ENCODE measurements around the gene ZNF467. TPM values are rescaled to one million over a fixed set of nuclear protein-coding genes. Genes with fewer than 3 reads are reported as not detected.
A peak's percentile ranks its signal among the peaks of the same experiment; 100 is the strongest.

Gene ZNF467
- total RNA-seq, 2 donors from 2014 or later = 2.5 to 5.0 TPM

- Histone ChIP-seq H3K9me3 (no peaks in the 10 kb centered on the region), H3K27ac (no peak overlapping the region), H3K9ac (ENCODE audit: low read depth in 2 of 2, low read length in 2 of 2) (no peak overlapping the region), H3K27me3 (no peaks in the 10 kb centered on the region), H3K4me3 (no peak overlapping the region), H3K36me3 (no peaks in the 10 kb centered on the region), H3K4me1 (no peaks in the 10 kb centered on the region)
- intact Hi-C loops (cut with DNase I) = no loop called here
- TF ChIP-seq CTCF (IDR thresholded peaks at IDR 0.05) = no peak
- no peak for DNase-seq
Observed at GRCh38 chr7:149777551-149778326, 4.4 kb upstream of the ZNF467 start.

- DNase-seq = no peak
- Histone ChIP-seq H3K4me3 (no peak overlapping the region), H3K9me3 (no peaks in the 10 kb centered on the region), H3K9ac (ENCODE audit: low read depth in 2 of 2, low read length in 2 of 2) (no peak overlapping the region), H3K27me3 (no peaks in the 10 kb centered on the region), H3K27ac (no peak overlapping the region), H3K36me3 (no peaks in the 10 kb centered on the region), H3K4me1 (no peaks in the 10 kb centered on the region)
- no peak for TF ChIP-seq CTCF (IDR thresholded peaks at IDR 0.05)
- intact Hi-C loops (cut with DNase I) = no loop called here
Observed at GRCh38 chr7:149776848-149777407, 3.5 kb upstream of the ZNF467 start.

DNA sequence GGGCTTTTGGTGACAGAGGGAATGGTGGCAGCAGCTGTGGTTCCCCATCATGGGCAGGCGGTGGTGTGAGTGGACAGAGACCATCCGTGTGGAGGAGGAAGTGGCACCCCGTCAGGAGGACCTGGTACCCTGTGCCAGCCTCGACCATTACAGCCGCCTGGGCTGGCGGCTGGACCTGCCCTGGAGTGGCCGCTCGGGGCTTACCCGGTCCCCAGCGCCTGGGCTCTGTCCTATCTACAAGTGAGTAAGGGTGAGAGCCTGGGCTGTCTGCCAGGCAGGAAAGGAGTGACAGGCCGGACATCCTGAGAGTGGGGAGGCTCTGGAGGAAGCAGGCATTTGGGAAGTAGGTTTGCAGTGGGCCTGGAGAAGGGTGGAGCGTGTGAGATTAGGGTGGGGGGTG, 2.9 kb upstream of the ZNF467 start:
- TF ChIP-seq CTCF (IDR thresholded peaks at IDR 0.05) = no peak
- Histone ChIP-seq H3K27me3 (no peaks in the 10 kb centered on the region), H3K27ac (no peak overlapping the region), H3K4me3 (no peak overlapping the region), H3K36me3 (no peaks in the 10 kb centered on the region), H3K9ac (ENCODE audit: low read depth in 2 of 2, low read length in 2 of 2) (no peak overlapping the region), H3K9me3 (no peaks in the 10 kb centered on the region), H3K4me1 (peaks cover under 1% of the 10 kb centered on the region)
- intact Hi-C loops (cut with DNase I) = no loop called here
- DNase-seq = peak; percentile 48

GRCh38 chr7:149775176-149775556, 1.8 kb upstream of the ZNF467 start:
- no peak for DNase-seq
- no peak overlapping the region for H3K9ac ChIP-seq (ENCODE audit: low read depth in 2 of 2, low read length in 2 of 2)
- H3K27me3 ChIP-seq = no peaks in the 10 kb centered on the region
- intact Hi-C loops (cut with DNase I) = no loop called here
- no peak overlapping the region for H3K4me3 ChIP-seq
- H3K4me1 ChIP-seq = peaks cover 5% of the 10 kb centered on the region
- no peak overlapping the region for H3K27ac ChIP-seq
- no peaks in the 10 kb centered on the region for H3K9me3 ChIP-seq
- no peaks in the 10 kb centered on the region for H3K36me3 ChIP-seq
- TF ChIP-seq CTCF (IDR thresholded peaks at IDR 0.05) = no peak

DNA sequence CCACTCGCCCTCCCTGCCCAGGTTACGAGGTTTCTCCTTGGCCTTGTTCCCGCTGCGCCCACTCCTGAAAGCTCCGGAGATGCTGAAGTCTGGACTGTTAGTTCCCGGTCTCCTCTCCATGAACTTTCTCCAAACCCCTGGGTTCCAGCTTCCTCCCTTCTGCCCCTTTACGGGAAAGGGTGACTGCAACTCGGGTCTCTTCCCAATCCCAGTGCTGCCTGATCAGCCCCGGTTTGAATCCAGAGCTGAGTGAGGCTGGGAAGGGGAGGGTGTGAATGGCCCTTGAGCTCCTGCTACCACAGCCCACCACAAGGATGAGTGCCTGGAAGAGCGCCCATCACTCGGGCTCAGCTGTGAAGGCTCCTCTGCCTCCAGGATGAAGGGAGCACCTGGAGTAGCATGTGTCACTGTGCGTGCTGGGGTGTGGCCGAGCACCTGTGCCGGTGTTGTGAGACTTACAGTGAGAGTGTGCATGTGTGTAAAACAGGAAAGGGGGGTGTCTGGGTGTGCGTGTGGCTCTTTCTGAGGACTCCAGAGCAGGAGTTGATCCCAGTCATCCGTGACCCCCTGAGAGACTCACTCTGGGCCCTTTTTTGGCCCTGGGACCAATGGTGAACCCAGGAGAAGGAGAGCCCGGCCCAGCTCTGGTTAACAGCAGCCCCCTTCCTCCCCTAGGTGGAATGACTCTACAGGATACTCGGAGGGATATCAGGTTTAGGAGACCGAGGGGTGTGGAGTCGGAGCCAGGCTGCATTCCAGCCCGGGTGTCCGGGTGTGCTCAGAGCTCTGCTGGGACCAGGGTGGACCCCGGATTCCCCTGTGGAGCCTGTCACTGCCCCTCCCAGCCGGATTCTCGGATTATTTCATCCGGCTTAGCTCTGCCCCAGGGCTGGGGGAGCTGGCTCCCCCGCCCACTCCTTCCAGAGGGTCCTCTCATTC, 1.1 kb upstream of the ZNF467 start:
- H3K9ac ChIP-seq (ENCODE audit: low read depth in 2 of 2, low read length in 2 of 2) = no peak overlapping the region
- no peaks in the 10 kb centered on the region for H3K9me3 ChIP-seq
- peaks cover 5% of the 10 kb centered on the region for H3K4me1 ChIP-seq
- no peak overlapping the region for H3K27ac ChIP-seq
- no peaks in the 10 kb centered on the region for H3K27me3 ChIP-seq
- no peak overlapping the region for H3K4me3 ChIP-seq
- no peaks in the 10 kb centered on the region for H3K36me3 ChIP-seq
- DNase-seq = no peak
- intact Hi-C loops (cut with DNase I) = no loop called here
- no peak for TF ChIP-seq CTCF (IDR thresholded peaks at IDR 0.05)
